Dermis microvascular lymphatic vessel endothelial cell (primary cell): ENCODE data around the gene TRIM41. TPM values are rescaled to one million over a fixed set of nuclear protein-coding genes. Genes with fewer than 3 reads are reported as not detected.
"Not testable (repeated sequence)": the region's sequence is repeated elsewhere in the genome, so short reads cannot be mapped to it uniquely, and the experiment has no call there.

Source experiments
- DNase-seq, 2 donors: peaks; one replicate each; pipeline versions ENCODE4 v3.0.0 to v3.0.0-alpha.2; 2010; ENCODE audit warnings: low read depth in 2 of 2
- total RNA-seq: library from RNA; depleted of rRNA; stranded (reverse); fragments of >200 nt; gene quantifications from 2 replicates; pipeline ENCODE4 v1.2.1, GENCODE V29; 2014

Gene TRIM41
- total RNA-seq = 8.2 and 9.1 TPM in 2 replicates

DNA sequence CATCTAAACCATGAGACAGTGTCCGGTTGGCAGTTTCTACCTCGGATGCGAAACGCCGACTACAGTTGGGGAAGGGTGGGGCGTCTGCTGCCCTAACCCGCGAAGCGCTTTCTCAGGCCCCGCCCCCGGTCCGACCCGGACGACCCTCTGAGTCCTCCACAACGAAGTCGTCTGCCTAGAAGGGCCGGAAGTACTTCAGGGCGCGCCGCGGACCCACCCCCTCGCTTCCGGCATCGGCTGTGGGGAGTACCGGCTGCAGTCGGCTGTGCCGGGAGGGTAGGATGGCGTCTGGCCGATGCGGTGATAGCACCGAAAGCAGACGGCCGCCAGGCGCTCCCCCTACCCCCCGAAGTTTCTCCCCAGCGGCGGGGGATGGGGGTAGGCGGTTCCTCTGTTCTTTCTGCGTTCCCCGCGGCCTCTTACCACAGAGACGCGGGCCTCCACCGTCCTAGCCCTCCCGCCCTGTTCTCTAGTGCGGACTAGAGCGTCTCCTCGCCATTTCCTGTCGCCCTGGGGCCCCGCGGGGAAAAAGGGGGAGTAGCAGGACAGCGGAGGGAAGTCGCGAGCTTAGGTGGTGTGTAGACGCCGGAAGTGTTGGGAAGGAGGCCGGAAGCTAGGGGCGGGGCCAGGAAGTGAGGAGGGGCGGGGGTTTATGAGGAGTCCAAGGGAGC, at the start of gene TRIM41:
Gene TRIM41, plus strand, starts transcription at position 224 of the 671 bp plus-strand sequence. CDS start 719 bp downstream, outside the sequence.
- peak; percentile 94 to 99 for DNase-seq

DNA sequence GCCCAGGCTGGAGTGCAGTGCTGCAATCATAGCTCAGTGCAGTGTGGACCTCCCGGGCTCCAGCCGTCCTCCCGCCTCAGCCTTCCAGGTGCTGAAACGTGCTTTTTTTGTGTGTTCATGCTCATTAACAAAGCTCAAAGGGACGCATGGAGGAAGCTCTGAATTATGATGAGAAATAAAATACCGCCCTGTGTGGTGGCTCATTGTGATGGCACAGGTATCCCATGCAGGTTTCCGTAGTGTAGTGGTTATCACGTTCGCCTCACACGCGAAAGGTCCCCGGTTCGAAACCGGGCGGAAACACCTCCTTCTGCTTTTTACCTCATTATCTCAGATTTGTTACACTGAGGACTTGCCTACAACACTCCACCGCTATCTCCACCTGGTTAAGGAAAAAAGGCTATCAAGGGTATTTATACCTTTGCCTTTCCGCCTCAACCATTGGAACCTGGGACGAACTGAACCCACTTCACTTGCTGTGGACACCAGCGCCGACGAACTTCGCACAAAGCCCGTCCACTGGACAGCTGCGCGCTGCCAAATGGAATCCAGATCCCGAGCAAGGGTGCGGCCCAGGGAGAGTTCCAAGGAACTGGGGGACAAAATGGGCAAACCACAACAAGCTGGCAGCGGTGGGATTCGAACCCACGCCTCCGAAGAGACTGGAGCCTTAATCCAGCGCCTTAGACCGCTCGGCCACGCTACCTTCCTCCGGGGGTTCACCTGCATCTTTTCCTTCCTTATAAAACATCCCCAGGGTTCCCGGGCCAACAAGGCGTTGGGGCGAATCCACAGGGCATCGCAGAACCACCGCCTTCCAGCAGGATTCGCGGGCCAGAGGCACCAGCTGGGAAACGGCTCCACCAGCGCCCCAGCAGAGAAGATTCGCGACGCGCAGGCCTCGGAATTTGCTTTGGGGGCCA, 49.4 kb upstream of the TRIM41 start:
- peak in 1 of 2 donors; percentile 45 for DNase-seq

GRCh38 chr5:181176254-181176952, 46.7 kb upstream of the TRIM41 start:
- DNase-seq = no peak

DNA sequence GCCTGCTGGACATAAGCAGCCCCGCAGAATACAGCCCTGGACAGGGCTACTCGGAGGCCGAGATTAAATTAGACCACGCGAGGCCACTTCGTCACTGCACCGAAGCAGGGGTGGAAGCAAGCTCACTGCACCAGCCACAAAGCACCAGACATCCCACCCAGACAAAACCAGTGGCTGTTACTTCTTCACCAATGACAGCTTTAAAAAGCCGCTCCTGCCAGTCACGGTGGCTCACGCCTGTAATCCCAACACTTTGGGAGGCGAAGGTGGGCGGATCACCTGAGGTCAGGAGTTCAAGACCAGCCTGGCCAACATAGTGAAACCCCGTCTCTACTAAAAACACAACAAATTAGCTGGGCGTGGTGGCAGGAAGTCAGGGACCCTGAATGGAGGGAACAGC, 45.5 kb upstream of the TRIM41 start:
- DNase-seq = not testable (repeated sequence)

GRCh38 chr5:181181650-181182565, 41.2 kb upstream of the TRIM41 start:
- peak in 1 of 2 donors; percentile 77 for DNase-seq

DNA sequence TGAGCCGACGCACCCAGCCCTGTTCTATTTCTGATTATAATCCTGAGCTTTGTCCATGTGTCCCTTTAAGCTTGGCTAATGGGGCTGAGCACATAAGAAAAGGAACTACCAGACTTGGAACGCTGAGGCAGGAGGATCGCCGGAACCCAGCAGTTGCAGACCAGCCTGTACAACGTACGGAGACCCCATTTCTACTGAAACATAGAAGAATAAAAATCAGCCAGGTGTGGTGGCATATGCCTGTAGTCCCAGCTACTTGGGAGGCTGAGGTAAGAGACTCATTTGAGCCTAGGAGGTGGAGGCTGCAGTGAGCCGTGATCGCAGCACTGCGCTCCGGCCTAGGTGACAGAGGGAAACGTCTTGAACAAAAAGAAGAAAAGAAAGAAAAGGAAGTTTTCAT, 40.4 kb upstream of the TRIM41 start:
- DNase-seq = no peak

GRCh38 chr5:181184845-181185216, 38.2 kb upstream of the TRIM41 start:
- DNase-seq = no peak

DNA sequence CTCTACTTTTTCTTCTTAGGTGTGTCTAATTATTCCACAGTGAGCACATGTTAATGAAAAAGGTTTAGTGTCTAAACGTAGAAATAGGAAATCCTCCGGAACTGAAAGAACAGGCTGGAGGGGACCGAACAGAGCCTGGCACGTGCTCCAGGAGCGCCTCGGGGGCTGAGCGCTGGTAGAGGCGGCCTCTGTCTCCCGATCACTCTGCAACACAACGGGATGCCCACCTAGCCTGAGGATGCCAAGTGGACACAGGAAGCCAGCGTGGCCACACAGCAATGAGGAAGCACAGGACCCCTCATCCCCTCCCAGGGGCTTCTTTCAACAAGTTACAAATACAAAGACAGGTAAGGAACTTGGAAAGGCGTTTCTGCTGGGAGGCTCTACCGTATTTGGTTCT, 37.5 kb upstream of the TRIM41 start:
- no peak for DNase-seq

GRCh38 chr5:181186022-181186421, 37.1 kb upstream of the TRIM41 start:
- DNase-seq = no peak

- no peak for DNase-seq
Measured at GRCh38 chr5:181186986-181187499, 36.0 kb upstream of the TRIM41 start.

DNA sequence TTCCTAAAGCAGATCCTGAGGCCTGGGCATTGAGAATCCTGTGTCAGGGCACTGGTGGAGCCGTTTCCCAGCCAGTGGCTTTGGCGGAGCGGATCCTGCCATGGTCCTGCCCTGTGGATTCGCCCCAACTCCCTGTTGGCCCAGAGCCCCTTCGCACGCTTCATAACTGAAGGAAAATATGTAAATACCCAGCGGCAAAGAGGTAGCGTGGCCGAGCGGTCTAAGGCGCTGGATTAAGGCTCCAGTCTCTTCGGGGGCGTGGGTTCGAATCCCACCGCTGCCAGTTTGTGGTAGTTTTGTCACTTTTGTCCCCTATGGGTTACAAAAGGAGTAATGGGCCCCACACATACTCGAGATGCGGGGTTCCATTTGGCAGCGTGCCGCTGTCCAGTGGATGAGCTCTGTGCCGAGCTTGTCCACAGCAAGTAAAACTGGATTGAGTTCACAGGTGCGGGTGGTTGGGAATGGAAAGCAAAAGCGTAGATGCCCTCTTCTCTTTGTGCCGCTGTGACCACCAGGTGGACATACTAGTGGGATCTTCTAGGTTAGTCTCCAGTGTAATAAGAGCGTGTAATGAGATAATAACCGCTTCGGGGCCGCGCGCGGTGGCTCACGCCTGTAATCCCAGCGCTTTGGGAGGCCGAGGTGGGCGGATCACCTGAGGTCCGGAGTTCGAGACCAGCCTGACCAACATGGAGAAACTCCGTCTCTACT, 35.4 kb upstream of the TRIM41 start:
- peak; percentile 71 to 78 for DNase-seq

DNA sequence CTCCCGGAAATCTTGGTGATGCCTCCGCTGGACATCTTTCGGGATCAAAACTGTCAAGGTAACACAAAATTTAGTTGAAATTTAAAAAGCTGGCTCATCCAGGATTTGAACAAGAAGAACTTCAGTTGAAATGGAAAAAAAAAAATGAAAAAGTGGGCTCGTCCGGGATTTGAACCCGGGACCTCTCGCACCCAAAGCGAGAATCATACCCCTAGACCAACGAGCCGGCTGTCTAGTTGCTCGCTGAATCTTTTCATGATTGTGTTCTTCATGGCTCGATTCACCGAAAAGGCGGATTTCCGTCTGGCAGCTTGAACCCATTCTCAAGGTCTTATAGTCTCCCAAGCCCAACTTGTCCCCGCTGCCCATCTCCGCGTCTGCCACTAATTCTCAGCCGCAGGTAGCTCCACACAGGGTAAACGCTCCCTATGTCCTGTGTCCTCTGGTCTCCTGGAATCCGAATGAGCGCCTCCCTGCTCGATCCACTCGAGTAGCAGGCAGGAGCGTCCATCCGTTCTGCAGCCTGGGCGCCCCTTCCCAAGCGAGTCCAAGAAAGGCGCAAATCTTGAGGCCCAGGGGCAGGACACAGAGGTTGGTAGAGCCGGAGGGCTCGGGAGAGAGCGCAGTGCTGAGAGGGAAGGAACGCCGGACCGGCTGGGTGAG, 34.2 kb upstream of the TRIM41 start:
- peak in 1 of 2 donors; percentile 75 for DNase-seq

- DNase-seq = peak in 1 of 2 donors; percentile 60
Measured at GRCh38 chr5:181189363-181189961, 33.6 kb upstream of the TRIM41 start.

GRCh38 chr5:181189962-181190710, 32.9 kb upstream of the TRIM41 start:
- no peak for DNase-seq

- peak in 1 of 2 donors; percentile 62 for DNase-seq
Measured at GRCh38 chr5:181190711-181191525, 32.2 kb upstream of the TRIM41 start.

GRCh38 chr5:181191526-181192336, 31.4 kb upstream of the TRIM41 start:
- peak; percentile 85 to 96 for DNase-seq
